Thyroid gland (tissue), 4 donors: ENCODE measurements around the gene ZNF618. TPM values are rescaled to one million over a fixed set of nuclear protein-coding genes. Genes with fewer than 3 reads are reported as not detected.
"Not testable (repeated sequence)": the region's sequence is repeated elsewhere in the genome, so short reads cannot be mapped to it uniquely, and the experiment has no call there.

ENCODE experiments used
- DNase-seq, 2 donors: peaks; one replicate each; pipeline ENCODE4 v3.0.0-alpha.2; 2019
- H3K27ac ChIP-seq, 3 donors: fragments of 200-600 bp; sonication (generic); 1 replicate in 2 of 3; 2 replicates in 1 of 3; pipeline ENCODE4 v1.5.1; 2016 to 2019; ENCODE audit warnings: mild to moderate bottlenecking in 1 of 3, moderate library complexity in 1 of 3
- H3K27me3 ChIP-seq: fragments of 200-600 bp; sonication (generic); one replicate; pipeline ENCODE4 v1.5.1; 2019
- H3K36me3 ChIP-seq, 2 donors: fragments of 200-600 bp; sonication (generic); one replicate each; pipeline ENCODE4 v1.5.1; 2016 to 2019
- H3K4me1 ChIP-seq, 2 donors: fragments of 200-600 bp; sonication (generic); one replicate each; pipeline ENCODE4 v1.5.1; 2017 to 2019
- H3K4me3 ChIP-seq, 3 donors: fragments of 200-600 bp; sonication (generic); replicated peaks in 1 of 3; 1 replicate in 2 of 3; 2 replicates in 1 of 3; pipeline ENCODE4 v1.5.1; 2016; ENCODE audit warnings: mild to moderate bottlenecking in 1 of 3
- H3K9me3 ChIP-seq: fragments of 200-600 bp; sonication (generic); one replicate; pipeline ENCODE4 v1.5.1; 2017
- POLR2A ChIP-seq, 2 donors: fragments of 450-650 bp; IDR thresholded peaks; one replicate each; pipeline ENCODE4 v1.6.1; 2017; ENCODE audit warnings: antibody characterized with exemption in 2 of 2, mild to moderate bottlenecking in 2 of 2, moderate library complexity in 1 of 2
- WGBS, 2 donors: methylation state at CpG; one replicate each; pipeline ENCODE4 v1.1.5; 2017; 5-methylcytosine and 5-hydroxymethylcytosine counted together
- intact Hi-C: fragments of 100-400 bp; cut with DNase I; formaldehyde crosslinking; loops from one replicate; pipeline ENCODE4 v1.15.1; 2023
- total RNA-seq, 4 donors: library from RNA; depleted of rRNA; stranded (reverse); fragments of >200 nt; gene quantifications; one replicate each; pipeline ENCODE4 v1.2.3, GENCODE V29; 2016
- TF ChIP-seq, protein P1 (sequence below), 6 experiments: fragments of 200-600 bp in 3 of 6; fragments of 450-650 bp in 3 of 6; sonication (generic) in 3 of 6; IDR thresholded peaks; one replicate each; pipeline ENCODE4 v1.5.1; 2016 to 2019; ENCODE audit warnings: antibody characterized with exemption in 6 of 6, mild to moderate bottlenecking in 2 of 6, inconsistent platforms in 1 of 6, moderate library complexity in 1 of 6

ZNF618 gene
- total RNA-seq, 4 donors from 2014 or later: 9.9 to 17.5 (median 15.5) TPM

DNA sequence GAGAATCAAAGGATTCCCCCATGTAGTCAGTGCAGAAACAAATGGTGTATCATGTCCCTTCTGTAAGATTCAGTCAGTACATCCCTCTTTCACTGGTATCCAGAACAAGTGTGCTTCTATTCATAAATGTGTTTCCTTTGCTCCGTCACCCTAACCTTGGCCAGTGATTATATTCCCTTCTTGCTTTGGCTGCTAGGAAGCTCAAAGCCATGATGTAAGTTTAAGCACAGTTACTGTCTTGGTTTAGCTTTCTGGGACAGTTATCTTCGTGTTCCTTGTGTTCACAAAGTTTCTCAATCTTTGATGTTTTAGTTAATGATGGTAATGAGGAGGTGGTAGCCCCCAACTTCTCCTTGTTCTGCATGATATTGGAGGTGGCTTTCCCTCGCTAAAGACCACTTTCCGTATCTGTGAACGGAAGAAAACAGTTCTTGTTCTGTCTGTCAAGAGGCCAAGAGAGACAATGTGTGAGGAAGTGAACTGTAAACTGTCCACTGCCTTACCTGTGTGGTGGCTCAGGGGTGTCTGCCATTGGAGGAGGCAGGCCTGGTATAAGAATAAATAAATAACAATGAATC, 204.2 kb downstream of the ZNF618 start:
- intact Hi-C loops: loop anchor here (5.0 kb wide), 1 partner anchor 212 kb away; no protein-coding TSS in a partner anchor
- H3K4me1 ChIP-seq: peaks cover 0 to 2% of the 10 kb centered on the region in 2 donors
- H3K36me3 ChIP-seq: no peaks in the 10 kb centered on the region
- no peak overlapping the region for H3K4me3 ChIP-seq
- H3K9me3 ChIP-seq: no peaks in the 10 kb centered on the region
- DNase-seq: no peak
- no peak for TF ChIP-seq POLR2A (IDR thresholded peaks at IDR 0.05)
- TF ChIP-seq, protein P1, sequence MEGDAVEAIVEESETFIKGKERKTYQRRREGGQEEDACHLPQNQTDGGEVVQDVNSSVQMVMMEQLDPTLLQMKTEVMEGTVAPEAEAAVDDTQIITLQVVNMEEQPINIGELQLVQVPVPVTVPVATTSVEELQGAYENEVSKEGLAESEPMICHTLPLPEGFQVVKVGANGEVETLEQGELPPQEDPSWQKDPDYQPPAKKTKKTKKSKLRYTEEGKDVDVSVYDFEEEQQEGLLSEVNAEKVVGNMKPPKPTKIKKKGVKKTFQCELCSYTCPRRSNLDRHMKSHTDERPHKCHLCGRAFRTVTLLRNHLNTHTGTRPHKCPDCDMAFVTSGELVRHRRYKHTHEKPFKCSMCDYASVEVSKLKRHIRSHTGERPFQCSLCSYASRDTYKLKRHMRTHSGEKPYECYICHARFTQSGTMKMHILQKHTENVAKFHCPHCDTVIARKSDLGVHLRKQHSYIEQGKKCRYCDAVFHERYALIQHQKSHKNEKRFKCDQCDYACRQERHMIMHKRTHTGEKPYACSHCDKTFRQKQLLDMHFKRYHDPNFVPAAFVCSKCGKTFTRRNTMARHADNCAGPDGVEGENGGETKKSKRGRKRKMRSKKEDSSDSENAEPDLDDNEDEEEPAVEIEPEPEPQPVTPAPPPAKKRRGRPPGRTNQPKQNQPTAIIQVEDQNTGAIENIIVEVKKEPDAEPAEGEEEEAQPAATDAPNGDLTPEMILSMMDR (IDR thresholded peaks at IDR 0.05): no peak
- H3K27me3 ChIP-seq: no peaks in the 10 kb centered on the region
- 82 to 86% methylated on average over 5 of the region's 5 CpGs for WGBS, 2 donors
- H3K27ac ChIP-seq: no peak overlapping the region

DNA sequence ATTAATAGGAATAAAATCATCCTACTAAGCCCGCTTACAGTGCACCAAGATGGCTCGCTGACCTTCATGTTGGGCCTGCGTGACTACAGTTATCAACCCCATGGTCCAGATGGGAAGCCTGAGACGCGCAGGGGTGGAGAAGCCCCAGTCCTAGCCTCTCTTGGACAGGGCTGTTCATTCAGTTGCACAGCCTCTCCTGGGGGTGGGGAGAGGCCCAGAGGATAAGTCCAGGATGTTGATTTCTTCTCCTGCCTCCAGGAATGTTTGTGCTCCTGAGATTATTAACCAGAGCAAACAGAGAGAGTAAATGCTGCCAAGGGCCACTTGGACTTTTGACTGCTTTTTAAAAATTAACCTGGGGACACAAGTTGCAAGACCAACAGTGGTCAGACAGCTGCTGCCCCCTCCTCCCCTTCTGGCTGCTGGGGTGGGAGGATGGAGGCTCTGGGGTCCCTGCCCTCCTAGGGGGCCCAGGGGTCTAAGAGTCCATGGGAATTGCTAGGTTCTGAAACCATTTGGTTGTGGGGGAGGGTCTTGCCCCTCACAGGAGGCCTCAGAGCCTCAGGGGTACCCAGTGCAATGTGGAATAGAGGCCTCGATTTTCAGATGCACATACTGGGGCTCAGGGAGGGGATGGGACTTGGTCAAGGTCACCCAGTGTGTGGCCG, 204.8 kb downstream of the ZNF618 start:
- no peak for TF ChIP-seq POLR2A (IDR thresholded peaks at IDR 0.05)
- no peak overlapping the region for H3K27ac ChIP-seq

DNA sequence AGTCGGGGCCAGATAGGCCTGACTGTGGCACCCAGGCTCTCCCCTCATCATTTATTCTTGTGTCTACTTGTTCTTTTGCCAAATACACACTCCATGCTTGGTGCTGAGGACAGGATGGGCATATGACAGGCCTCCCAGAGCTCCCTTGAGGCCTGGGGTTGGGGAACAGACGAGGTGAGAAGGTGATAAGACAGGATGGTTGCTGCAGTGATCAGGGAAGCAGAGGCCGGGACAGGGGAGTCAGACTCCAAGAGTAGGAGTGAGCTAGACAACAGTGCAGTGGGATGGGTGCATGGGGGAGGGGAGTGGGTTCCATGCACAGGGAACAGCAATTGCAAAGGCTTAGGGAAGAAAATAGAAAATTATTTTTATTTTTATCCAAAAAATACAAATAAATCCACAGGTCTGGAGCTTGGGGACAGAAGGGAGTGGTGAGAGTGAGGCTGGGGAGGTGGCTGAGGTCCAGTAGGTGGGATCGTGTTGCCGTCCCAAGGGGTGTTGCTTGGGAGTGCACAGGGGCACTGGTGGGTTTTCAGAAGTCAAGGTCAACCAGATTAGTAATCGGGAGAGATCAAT, 205.4 kb downstream of the ZNF618 start:
- Histone ChIP-seq H3K27me3 (no peaks in the 10 kb centered on the region), H3K27ac (no peak overlapping the region), H3K9me3 (no peaks in the 10 kb centered on the region), H3K36me3 (no peaks in the 10 kb centered on the region), H3K4me3 (no peak overlapping the region), H3K4me1 (peaks cover 0 to 2% of the 10 kb centered on the region in 2 donors)
- intact Hi-C loops: loop anchor here (5.0 kb wide), 1 partner anchor 211 kb away; no protein-coding TSS in a partner anchor
- 78 to 86% methylated on average over 6 of the region's 6 CpGs for WGBS, 2 donors
- no peak for DNase-seq
- TF ChIP-seq POLR2A (IDR thresholded peaks at IDR 0.05): no peak
- TF ChIP-seq, protein P1 (IDR thresholded peaks at IDR 0.05): no peak

More for the DNA sequence above, 204.8 kb downstream of the ZNF618 start:
- Histone ChIP-seq H3K4me1 (peaks cover 0 to 2% of the 10 kb centered on the region in 2 donors), H3K27me3 (no peaks in the 10 kb centered on the region), H3K4me3 (no peak overlapping the region), H3K9me3 (no peaks in the 10 kb centered on the region), H3K36me3 (no peaks in the 10 kb centered on the region)
- 82 to 94% methylated on average over 7 of the region's 7 CpGs for WGBS, 2 donors
- no peak for DNase-seq
- intact Hi-C loops: loop anchor here (5.0 kb wide), 1 partner anchor 211 kb away; no protein-coding TSS in a partner anchor

DNA sequence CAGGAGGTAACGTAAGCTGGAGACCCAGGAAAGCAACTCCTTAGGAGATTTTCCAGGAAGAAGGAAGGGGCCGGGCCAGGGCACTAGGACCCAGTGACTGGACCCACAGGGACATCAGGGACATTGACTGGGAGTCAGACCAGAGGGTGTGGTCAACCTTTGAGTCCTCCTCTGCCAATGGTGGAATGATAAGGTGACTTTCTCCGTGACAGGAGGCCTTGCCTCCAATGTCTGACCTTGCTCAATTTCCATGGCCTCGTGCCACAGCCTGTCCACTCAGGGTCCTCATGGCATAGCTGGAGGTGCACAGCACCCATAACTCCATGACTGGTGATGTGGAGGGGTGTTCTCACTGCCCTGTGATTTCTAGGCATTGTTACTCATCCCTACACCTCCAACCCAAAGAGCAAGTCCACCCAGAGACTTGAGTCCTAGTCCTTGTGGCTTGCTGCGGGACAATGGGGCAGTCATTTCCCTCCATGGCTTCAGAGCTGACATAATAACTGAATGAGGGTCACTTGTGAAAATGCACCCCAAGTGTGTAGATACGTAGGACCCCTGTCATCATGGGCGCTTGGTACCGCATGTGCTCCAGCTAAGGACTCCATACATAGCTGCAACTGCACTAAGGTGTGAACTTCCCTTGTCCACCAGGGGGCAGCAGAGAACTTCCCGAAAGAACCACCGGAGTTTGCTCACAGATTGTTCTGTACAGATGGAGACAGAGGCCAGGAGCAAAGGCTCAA, 206.1 kb downstream of the ZNF618 start:
- TF ChIP-seq POLR2A (IDR thresholded peaks at IDR 0.05): no peak
- TF ChIP-seq, protein P1 (IDR thresholded peaks at IDR 0.05): peak; percentile 85 to 93 (median 90)

DNA sequence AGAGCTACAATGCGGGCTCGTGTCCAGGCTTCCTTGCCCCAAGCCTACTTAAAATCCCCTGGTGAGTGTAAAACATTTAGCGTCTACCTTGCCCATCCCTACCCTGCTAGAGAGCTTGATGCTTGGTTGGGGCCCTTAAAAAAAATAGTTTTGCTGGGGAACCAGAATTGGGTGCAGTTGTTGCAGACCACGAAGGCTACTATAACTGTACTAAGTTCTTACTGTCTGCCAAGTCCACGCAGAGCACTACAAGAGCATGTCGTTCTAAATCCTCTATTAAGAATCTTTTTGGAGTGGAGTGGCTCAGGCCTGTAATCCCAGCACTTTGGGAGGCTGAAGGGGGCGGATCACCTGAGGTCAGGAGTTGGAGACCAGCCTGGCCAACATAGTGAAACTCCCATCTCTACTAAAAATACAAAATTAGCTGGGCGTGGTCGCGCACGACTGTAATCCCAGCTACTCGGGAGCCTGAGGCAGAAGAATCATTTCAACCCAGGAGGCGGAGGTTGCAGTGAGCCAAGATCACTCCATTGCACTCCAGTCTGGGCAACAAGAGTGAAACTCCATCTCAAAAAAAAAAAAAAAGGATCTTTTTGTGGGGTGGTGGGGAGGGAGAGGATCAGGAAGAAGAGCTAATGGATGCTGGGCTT, 206.8 kb downstream of the ZNF618 start:
- intact Hi-C loops: loop anchor here (5.0 kb wide), 1 partner anchor 209 kb away; no protein-coding TSS in a partner anchor
- 42 to 47% methylated on average over 13 of the region's 13 CpGs for WGBS, 2 donors
- not testable (repeated sequence) for H3K4me1 ChIP-seq, H3K36me3 ChIP-seq, H3K9me3 ChIP-seq, H3K27me3 ChIP-seq, H3K4me3 ChIP-seq
- peak in 1 of 2 donors; percentile 37 for DNase-seq
- H3K27ac ChIP-seq: peak overlapping the region in 1 of 3 donors; percentile 29

More for the DNA sequence above, 206.1 kb downstream of the ZNF618 start:
- no peak overlapping the region for H3K4me3 ChIP-seq
- peak; percentile 91 to 93 for DNase-seq
- no peaks in the 10 kb centered on the region for H3K9me3 ChIP-seq
- 41 to 49% methylated on average over 9 of the region's 10 CpGs for WGBS, 2 donors
- intact Hi-C loops: loop anchor here (5.0 kb wide), 1 partner anchor 210 kb away; no protein-coding TSS in a partner anchor
- no peaks in the 10 kb centered on the region for H3K36me3 ChIP-seq
- no peaks in the 10 kb centered on the region for H3K27me3 ChIP-seq
- peak overlapping the region in 1 of 3 donors; percentile 29 for H3K27ac ChIP-seq
- peaks cover 0 to 2% of the 10 kb centered on the region in 2 donors for H3K4me1 ChIP-seq
